HG03060 (cell line): ENCODE measurements around the gene PRSS57.

Source experiments
- ATAC-seq: cut with Tn5 transposase; IDR thresholded peaks from one replicate; pipeline ENCODE4 v1.9.1; 2021; ENCODE audit warnings: low read depth, moderate number of reproducible peaks; ENCODE audit not compliant: unreplicated experiment

Gene PRSS57

GRCh38 chr19:639253-640160 lies 55.7 kb downstream of the PRSS57 start, which contains the start of gene FGF22:
TSS of gene FGF22 (plus strand) at chr19:639879. CDS start at chr19:639926, 47 bp downstream.
- no peak for ATAC-seq

GRCh38 chr19:638906-639252 lies 56.4 kb downstream of the PRSS57 start:
- ATAC-seq, result no peak
